Activated CD8-positive, alpha-beta memory T cell treated with anti-CD3 and anti-CD28 coated beads for 36 hours (primary cell): Measurements from ENCODE around the gene LHFPL6. TPM values are rescaled to one million over a fixed set of nuclear protein-coding genes. Genes with fewer than 3 reads are reported as not detected.

Experiments
- CTCF ChIA-PET: fragments of 350-600 bp; sonication (Branson Sonifier 250); formaldehyde crosslinking; loops from one replicate; lab custom pipeline; 2021; ENCODE audit warnings: antibody characterized with exemption; lab: Charles Lee
- POLR2A ChIA-PET: fragments of 350-600 bp; sonication (Branson Sonifier 250); formaldehyde crosslinking; loops from one replicate; lab custom pipeline; 2021; ENCODE audit warnings: antibody characterized with exemption; lab: Charles Lee
- total RNA-seq, 2 experiments: library from RNA; stranded (reverse); gene quantifications; one replicate each; pipeline ENCODE4 v1.2.3, GENCODE V29; 2021

LHFPL6 gene
- total RNA-seq, 2 experiments from 2014 or later: 3.3 to 3.6 TPM

DNA sequence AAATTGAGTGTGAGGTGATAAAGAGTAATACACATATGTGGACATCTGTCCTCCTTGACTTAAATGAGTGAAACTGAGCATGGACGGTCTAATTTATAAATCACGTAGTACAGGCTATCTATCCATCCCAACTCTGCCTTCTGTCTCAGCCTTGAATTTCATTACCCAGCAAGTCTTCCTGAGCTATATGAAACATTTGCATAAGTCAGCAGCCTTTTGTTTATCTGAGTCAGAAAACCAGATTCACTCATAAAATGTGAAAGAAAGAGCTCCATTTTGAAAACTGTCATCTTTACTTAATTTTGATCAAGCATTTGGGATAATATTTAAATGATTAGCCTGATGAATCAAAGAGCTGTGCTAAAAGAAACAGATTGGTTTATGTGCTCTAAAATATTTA is 197.9 kb downstream of the LHFPL6 start:
- CTCF ChIA-PET: no interaction called here
- POLR2A ChIA-PET: no interaction called here

GRCh38 chr13:39403106-39403505 is 199.9 kb downstream of the LHFPL6 start:
- CTCF ChIA-PET: no interaction called here

DNA sequence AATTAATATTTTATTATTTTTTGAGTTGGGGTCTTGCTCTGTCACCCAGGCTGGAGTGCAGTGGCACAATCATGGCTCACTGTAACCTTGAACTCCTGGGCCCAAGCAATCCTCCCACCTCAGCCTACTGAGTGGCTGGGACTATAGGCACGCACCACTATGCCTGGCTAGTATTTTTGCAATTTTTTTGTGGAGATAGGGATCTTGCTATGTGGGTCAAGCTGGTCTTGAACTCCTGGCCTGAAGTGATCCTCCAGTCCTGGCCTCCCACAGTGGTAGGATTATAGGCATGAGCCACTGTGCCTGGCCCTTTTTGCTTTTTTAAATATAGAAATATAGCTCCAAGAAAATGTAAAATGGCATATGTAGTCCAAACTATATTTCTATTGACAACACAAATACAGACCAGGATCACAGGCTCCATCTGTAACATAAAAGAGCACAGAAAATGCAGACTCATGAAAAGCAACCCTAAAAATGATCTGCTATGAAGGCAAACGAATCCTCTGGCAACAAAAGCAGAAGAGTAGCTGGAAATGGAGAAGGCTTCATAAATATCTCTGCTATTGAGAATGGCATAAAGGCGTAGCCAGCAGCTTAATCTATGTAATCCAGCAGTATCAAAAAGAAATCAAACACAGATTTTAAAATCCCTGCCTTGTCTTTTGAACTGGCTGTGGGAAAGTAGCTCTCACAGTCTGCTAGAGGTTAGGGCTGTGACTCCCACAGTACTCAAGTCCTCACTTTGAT is 200.6 kb downstream of the LHFPL6 start:
- POLR2A ChIA-PET: no interaction called here
- CTCF ChIA-PET: no interaction called here

More at GRCh38 chr13:39403106-39403505, 199.9 kb downstream of the LHFPL6 start:
- POLR2A ChIA-PET: no interaction called here

- ChIA-PET POLR2A (no interaction called here), CTCF (no interaction called here)
Measured at GRCh38 chr13:39401756-39402155, 201.2 kb downstream of the LHFPL6 start.

DNA sequence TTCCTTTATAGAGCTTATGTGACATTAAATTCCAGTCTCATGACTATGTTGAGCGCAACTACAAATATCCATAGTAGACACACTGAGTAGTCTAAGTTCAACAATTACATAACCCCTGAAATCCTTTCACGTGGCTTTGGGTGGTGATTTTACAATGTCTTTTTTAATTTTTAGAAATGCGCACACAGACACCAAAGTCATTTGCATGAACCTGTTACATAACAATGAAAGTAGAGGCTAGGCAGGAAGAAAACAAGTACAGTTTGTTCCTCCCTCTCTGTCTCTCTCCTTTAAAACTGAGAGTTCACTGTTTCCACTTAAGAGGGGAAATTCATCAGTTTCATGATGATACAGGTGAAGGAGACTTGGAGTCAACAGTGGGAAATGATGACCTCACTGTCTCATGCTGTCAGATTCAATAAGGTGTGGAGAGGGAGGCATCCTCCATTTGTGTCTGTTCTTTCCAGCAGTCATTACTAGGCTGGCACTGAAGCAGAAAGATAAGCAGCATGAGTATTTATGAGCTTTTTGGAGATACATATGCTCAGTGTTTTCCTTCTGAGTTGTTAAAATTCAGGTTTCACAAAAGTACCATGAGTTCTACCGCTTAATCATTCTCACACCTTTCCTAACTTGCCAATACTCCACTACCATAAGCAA is 201.8 kb downstream of the LHFPL6 start:
- ChIA-PET CTCF (no interaction called here), POLR2A (no interaction called here)

DNA sequence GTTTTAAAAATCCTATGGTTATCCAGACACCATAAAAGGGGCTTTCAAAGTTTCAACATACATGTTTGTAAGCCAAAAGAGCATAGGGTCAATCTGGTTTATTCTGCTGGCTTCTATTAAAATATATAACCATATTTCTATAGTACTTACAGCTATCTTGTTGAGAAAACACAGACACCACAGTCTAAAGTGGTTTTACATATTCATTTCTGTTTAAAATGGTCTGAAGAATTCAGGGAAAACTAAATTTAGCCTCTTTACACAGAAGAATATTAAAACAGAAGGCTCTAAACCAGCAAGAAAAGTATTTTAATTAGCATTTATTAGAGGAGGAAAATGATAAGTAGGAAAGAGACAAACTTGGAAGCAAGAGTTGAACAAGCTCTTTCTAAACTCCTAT is 203.9 kb downstream of the LHFPL6 start:
- ChIA-PET CTCF (no interaction called here), POLR2A (no interaction called here)

- ChIA-PET POLR2A (no interaction called here), CTCF (interaction anchor here (1.5 kb wide), 1 partner anchor 208 kb away, joined by 3 read pairs; no protein-coding TSS in a partner anchor)
Measured at GRCh38 chr13:39397896-39398265, 205.1 kb downstream of the LHFPL6 start.

GRCh38 chr13:39397226-39397895 is 205.6 kb downstream of the LHFPL6 start:
- POLR2A ChIA-PET: no interaction called here
- CTCF ChIA-PET: interaction anchor here (1.5 kb wide), 1 partner anchor 208 kb away, joined by 3 read pairs; no protein-coding TSS in a partner anchor

GRCh38 chr13:39394796-39395678 is 208.0 kb downstream of the LHFPL6 start:
- ChIA-PET CTCF (no interaction called here), POLR2A (no interaction called here)

- CTCF ChIA-PET: no interaction called here
- POLR2A ChIA-PET: no interaction called here
Measured at GRCh38 chr13:39391761-39392160, 211.2 kb downstream of the LHFPL6 start.

DNA sequence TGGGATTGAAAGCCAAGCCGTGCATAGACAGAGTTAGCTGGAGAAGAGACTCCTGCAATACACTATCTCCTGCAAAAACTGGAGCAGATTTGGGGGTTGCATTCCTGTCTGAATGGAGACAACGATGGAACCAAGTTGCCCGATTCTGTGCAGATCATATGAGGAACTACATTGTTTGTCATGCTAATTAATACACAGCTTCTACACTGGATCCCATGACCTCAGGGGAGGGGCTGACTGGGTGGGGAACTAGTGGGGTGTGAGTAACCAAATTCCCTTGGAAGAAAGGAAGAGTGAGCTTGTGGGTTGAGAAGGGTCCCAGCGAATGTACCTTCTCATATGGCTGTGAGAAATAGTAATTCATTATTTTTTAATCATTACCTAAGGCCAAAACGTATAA is 214.0 kb downstream of the LHFPL6 start:
- ChIA-PET CTCF (no interaction called here), POLR2A (no interaction called here)

DNA sequence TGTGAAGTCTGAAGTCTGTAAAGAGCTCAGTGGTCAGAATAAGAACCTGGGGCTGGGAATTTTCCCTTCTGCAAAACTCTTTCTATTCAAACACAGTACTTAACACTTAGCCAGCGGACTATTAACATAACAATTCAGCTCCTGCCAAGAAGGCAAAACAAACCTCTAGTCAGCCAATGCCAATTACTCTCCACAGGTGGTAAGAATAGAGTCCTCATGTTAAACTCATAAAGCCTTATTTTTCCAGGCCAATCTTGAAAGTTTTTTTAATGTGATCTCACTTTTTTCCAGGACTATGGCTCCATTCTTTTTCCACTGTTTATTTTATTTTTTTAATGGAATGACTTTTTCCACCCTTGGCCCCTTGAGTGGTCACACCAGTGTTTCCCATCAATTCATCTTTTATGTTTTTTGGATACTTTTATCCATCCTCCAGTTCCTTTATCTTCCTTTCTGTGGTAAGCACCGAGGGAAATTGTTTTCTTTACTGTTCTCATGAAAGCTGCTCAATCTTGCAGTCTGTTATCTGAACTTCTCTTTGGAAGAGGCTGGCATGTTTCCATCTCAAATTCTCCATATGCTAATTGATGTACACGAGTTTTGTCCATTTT is 217.3 kb downstream of the LHFPL6 start:
- CTCF ChIA-PET: no interaction called here
- POLR2A ChIA-PET: no interaction called here

DNA sequence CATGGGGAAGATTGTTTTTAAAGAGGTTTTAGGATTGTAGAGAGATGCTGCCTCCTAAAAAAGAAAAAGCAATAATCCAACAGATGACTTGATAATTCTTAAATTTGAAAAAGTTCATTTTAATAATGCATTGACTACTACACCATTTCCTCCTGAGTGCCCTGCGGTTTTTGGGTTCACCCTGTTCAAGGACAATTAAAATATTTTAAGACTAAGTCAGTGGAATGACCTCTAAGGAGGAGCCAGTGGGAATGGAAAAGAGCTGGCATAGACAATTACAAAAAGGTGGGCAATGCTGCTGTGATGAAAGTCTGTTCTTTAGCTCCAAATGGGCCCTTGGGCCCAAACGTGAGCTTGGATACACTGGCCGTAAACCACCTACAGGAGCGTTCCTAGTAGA is 217.8 kb downstream of the LHFPL6 start:
- CTCF ChIA-PET: no interaction called here
- POLR2A ChIA-PET: no interaction called here

DNA sequence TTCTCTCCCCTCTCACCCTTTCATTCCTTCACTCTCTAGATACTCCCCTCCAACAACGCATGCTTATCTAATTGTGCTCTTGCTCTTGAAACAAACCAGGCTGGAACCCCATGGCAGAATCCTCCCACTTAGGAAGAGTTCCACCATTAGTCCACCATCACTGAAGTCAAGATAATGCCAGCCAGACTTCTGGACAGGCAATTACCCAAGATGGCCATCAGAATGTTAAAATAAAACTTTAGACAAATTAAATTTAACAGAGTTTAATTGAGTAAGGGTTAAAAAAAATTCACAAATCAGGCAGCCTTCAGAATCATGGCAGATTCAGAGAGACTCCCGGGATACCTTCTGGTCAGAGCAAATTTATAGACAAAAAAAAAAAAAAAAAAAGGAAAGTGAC is 221.5 kb downstream of the LHFPL6 start:
- CTCF ChIA-PET: no interaction called here
- POLR2A ChIA-PET: no interaction called here

- CTCF ChIA-PET: no interaction called here
- POLR2A ChIA-PET: no interaction called here
Measured at GRCh38 chr13:39379667-39380655, 223.0 kb downstream of the LHFPL6 start.

DNA sequence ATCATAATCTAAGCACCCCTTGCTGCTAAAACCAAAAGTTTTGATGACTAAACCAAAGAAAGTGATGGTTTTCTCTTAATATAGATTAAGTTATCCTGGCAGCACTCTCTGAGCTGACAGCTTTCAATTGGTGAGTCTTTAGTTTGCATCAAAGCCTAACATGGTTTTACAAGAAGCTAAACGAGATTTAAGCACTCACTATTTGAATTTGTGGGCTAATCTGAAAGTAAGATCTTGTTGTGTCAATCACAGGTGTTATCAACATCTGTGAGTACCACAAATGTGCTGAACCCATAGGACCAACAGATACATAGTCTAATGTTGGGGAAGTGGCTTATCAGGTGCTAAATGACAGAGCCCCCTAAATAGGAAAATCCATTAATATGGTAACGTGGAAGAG is 223.9 kb downstream of the LHFPL6 start:
- ChIA-PET POLR2A (no interaction called here), CTCF (no interaction called here)

GRCh38 chr13:39378306-39378705 is 224.7 kb downstream of the LHFPL6 start:
- ChIA-PET POLR2A (no interaction called here), CTCF (no interaction called here)

DNA sequence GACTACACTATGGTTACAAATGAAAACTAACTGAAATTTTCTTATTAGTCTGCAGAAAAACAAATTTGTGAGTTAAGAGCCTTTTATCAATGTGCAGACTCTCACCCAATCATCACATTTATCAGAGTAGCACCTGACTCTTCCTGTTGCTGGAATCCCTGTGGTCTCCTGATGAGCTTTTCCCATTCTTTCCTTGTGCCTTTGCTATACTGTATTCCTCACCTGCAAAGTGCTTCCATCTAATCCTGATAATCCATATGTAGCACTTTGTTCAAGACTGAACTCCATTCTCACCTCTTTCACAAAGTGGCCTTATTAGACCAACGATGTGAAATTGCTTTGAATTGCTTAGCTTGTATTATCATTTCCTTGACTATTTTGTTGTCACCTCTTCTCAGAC is 225.3 kb downstream of the LHFPL6 start:
- ChIA-PET POLR2A (no interaction called here), CTCF (no interaction called here)
